ENCODE data around the gene HLA-F.

The HLA-F gene

GRCh38 chr6:29724937-29725869, 2.0 kb downstream of the HLA-F start:
- no peak for DNase-seq

- no peak for DNase-seq
Measured at GRCh38 chr6:29726001-29726400, 2.8 kb downstream of the HLA-F start.

- no peak for DNase-seq
Measured at GRCh38 chr6:29726571-29727194, 3.4 kb downstream of the HLA-F start.

- DNase-seq = no peak
Measured at GRCh38 chr6:29727637-29728036, 4.4 kb downstream of the HLA-F start.

GRCh38 chr6:29728173-29728874, 5.1 kb downstream of the HLA-F start:
- no peak for DNase-seq

- DNase-seq = no peak
Measured at GRCh38 chr6:29728875-29729270, 5.6 kb downstream of the HLA-F start.

- DNase-seq = no peak
Measured at GRCh38 chr6:29729774-29730328, 6.6 kb downstream of the HLA-F start.

- DNase-seq = no peak
Measured at GRCh38 chr6:29730575-29731126, 7.4 kb downstream of the HLA-F start.

- no peak for DNase-seq
Measured at GRCh38 chr6:29731281-29731680, 8.0 kb downstream of the HLA-F start.

GRCh38 chr6:29733057-29733456, 9.8 kb downstream of the HLA-F start:
- DNase-seq = no peak

- DNase-seq = no peak
Measured at GRCh38 chr6:29734046-29735018, 11.1 kb downstream of the HLA-F start.

- no peak for DNase-seq
Measured at GRCh38 chr6:29736563-29736962, 13.3 kb downstream of the HLA-F start.

- peak; percentile 38 for DNase-seq
Measured at GRCh38 chr6:29737707-29738630, 14.7 kb downstream of the HLA-F start.

GRCh38 chr6:29739136-29739881, 16.1 kb downstream of the HLA-F start:
- no peak for DNase-seq

- no peak for DNase-seq
Measured at GRCh38 chr6:29739882-29740261, 16.6 kb downstream of the HLA-F start.

- DNase-seq = no peak
Measured at GRCh38 chr6:29741592-29741991, 18.4 kb downstream of the HLA-F start.

- DNase-seq = no peak
Measured at GRCh38 chr6:29742127-29742526, 18.9 kb downstream of the HLA-F start.

GRCh38 chr6:29743025-29743424, 19.8 kb downstream of the HLA-F start:
- DNase-seq = no peak

- DNase-seq = no peak
Measured at GRCh38 chr6:29743568-29743967, 20.3 kb downstream of the HLA-F start.

GRCh38 chr6:29744131-29744530, 20.9 kb downstream of the HLA-F start:
- no peak for DNase-seq
